Ishikawa (cell line): ENCODE measurements around the gene ATP6V1D.

ENCODE experiments used
- CEBPB ChIP-seq: IDR thresholded peaks from 2 replicates; pipeline ENCODE4 v1.6.1; 2012
- CREB1 ChIP-seq: IDR thresholded peaks from 2 replicates; pipeline ENCODE4 v1.6.1; 2012; ENCODE audit warnings: low read depth
- EGR1 ChIP-seq: IDR thresholded peaks from 2 replicates; pipeline ENCODE4 v1.6.1; 2012
- EP300 ChIP-seq: IDR thresholded peaks from 2 replicates; pipeline ENCODE4 v1.6.1; 2012; ENCODE audit warnings: borderline replicate concordance
- FOXM1 ChIP-seq: IDR thresholded peaks from 2 replicates; pipeline ENCODE4 v1.6.1; 2012; ENCODE audit warnings: low read depth, borderline replicate concordance
- MAX ChIP-seq: IDR thresholded peaks from 2 replicates; pipeline ENCODE4 v1.6.1; 2012
- NFIC ChIP-seq: IDR thresholded peaks from 2 replicates; pipeline ENCODE4 v1.6.1; 2012
- RAD21 ChIP-seq: IDR thresholded peaks from 2 replicates; pipeline ENCODE4 v1.6.1; 2012; ENCODE audit warnings: low read depth
- TAF1 ChIP-seq: IDR thresholded peaks from 2 replicates; pipeline ENCODE4 v1.6.1; 2012; ENCODE audit warnings: low read depth, mild to moderate bottlenecking
- TCF12 ChIP-seq: IDR thresholded peaks from 2 replicates; pipeline ENCODE4 v1.6.1; 2012; ENCODE audit warnings: low read depth
- TEAD4 ChIP-seq: IDR thresholded peaks from 2 replicates; pipeline ENCODE4 v1.6.1; 2012
- USF1 ChIP-seq: IDR thresholded peaks from 2 replicates; pipeline ENCODE4 v1.6.1; 2012
- YY1 ChIP-seq: IDR thresholded peaks from 2 replicates; pipeline ENCODE4 v1.6.1; 2012; ENCODE audit warnings: low read depth
- ZBTB7A ChIP-seq: IDR thresholded peaks from 2 replicates; pipeline ENCODE4 v1.6.1; 2012; ENCODE audit warnings: low read depth
- TF ChIP-seq, protein P1 (sequence below): IDR thresholded peaks from 2 replicates; pipeline ENCODE4 v1.6.1; 2012; ENCODE audit warnings: low read depth, mild to moderate bottlenecking

Gene ATP6V1D

GRCh38 chr14:67397536-67397935, 37.9 kb upstream of the ATP6V1D start:
- TF ChIP-seq YY1 (no peak), RAD21 (no peak), EGR1 (no peak), EP300 (no peak), ZBTB7A (no peak), USF1 (no peak), CREB1 (no peak), TAF1 (no peak), CEBPB (no peak), FOXM1 (no peak)
- TF ChIP-seq, protein P1, sequence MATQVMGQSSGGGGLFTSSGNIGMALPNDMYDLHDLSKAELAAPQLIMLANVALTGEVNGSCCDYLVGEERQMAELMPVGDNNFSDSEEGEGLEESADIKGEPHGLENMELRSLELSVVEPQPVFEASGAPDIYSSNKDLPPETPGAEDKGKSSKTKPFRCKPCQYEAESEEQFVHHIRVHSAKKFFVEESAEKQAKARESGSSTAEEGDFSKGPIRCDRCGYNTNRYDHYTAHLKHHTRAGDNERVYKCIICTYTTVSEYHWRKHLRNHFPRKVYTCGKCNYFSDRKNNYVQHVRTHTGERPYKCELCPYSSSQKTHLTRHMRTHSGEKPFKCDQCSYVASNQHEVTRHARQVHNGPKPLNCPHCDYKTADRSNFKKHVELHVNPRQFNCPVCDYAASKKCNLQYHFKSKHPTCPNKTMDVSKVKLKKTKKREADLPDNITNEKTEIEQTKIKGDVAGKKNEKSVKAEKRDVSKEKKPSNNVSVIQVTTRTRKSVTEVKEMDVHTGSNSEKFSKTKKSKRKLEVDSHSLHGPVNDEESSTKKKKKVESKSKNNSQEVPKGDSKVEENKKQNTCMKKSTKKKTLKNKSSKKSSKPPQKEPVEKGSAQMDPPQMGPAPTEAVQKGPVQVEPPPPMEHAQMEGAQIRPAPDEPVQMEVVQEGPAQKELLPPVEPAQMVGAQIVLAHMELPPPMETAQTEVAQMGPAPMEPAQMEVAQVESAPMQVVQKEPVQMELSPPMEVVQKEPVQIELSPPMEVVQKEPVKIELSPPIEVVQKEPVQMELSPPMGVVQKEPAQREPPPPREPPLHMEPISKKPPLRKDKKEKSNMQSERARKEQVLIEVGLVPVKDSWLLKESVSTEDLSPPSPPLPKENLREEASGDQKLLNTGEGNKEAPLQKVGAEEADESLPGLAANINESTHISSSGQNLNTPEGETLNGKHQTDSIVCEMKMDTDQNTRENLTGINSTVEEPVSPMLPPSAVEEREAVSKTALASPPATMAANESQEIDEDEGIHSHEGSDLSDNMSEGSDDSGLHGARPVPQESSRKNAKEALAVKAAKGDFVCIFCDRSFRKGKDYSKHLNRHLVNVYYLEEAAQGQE = no peak

GRCh38 chr14:67396381-67396970, 36.9 kb upstream of the ATP6V1D start:
- TF ChIP-seq FOXM1 (no peak), TEAD4 (peak; percentile 62)

DNA sequence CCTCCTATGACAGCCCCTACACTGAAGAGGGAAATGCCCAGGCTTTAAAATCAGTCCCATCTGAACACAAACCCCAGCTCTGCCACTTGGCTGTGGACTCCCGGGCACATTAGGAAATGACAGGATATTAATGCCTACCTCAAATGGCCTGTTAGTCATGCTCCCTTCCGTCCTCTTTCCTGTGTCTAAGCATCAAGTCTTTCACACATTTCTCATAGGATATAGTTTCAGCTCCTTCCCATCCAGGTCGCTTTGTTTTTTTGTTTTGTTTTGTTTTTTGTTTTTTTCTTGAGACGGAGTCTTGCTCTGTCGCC, 36.2 kb upstream of the ATP6V1D start:
- no peak for TF ChIP-seq RAD21
- TF ChIP-seq, protein P1 = no peak
- no peak for TF ChIP-seq TEAD4
- no peak for TF ChIP-seq MAX
- TF ChIP-seq USF1 = no peak
- TF ChIP-seq CREB1 = no peak
- TF ChIP-seq YY1 = no peak
- no peak for TF ChIP-seq TAF1
- no peak for TF ChIP-seq FOXM1
- TF ChIP-seq TCF12 = no peak
- TF ChIP-seq EGR1 = no peak
- no peak for TF ChIP-seq ZBTB7A
- TF ChIP-seq EP300 = no peak
- TF ChIP-seq CEBPB = no peak
- TF ChIP-seq NFIC = no peak

DNA sequence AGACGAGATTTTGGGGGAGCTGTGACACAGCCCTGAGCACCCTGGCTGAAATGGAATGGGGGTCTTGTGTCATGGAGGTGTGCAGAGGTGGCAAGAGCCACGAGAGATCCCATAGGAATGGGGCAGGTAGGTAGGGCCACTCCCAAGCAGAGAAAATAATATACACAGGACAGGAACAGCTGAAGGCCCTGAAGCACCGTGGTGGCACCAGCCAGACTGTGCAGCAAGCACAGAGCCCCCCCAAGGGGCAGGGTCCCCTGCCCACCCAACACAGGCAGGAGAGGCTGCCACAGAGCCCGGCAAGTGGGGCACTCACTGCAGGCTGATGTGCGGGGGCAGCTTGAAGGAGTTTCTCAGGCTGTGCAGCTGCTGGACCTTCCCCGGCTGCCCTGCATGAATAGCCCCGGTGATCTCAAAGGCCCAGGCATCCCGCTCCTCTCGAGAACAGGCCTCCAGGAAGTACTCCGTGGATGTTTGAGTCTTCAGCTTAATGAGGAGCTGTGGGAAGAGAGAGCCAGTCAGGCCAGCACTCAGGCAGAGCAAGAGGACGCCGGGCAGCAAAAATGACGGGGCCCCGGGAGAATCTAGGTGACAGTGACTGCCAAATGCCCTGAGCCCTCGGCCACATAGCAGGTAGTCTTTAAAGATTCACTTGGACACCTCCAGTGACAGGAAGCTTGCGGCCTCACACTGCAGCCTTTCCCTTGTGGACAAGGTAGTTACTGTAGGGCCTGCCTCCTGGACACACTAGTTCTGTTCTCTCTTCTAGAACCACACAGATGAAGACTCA, 35.7 kb upstream of the ATP6V1D start:
- no peak for TF ChIP-seq USF1
- TF ChIP-seq EGR1 = no peak
- no peak for TF ChIP-seq TAF1
- no peak for TF ChIP-seq ZBTB7A
- no peak for TF ChIP-seq RAD21
- no peak for TF ChIP-seq MAX
- no peak for TF ChIP-seq YY1
- TF ChIP-seq, protein P1 = no peak
- TF ChIP-seq FOXM1 = no peak
- TF ChIP-seq TCF12 = no peak
- TF ChIP-seq NFIC = no peak
- TF ChIP-seq EP300 = no peak
- no peak for TF ChIP-seq TEAD4
